GM21390 (cell line): Measurements from ENCODE around the gene TOP1.

Experiments used
- ATAC-seq: cut with Tn5 transposase; IDR thresholded peaks from one replicate; pipeline ENCODE4 v1.9.1; 2021; ENCODE audit not compliant: unreplicated experiment

Gene TOP1

GRCh38 chr20:41057999-41058673 is 29.5 kb downstream of the TOP1 start:
- ATAC-seq: no peak

GRCh38 chr20:41058674-41059635 is 30.3 kb downstream of the TOP1 start:
- ATAC-seq: no peak

- ATAC-seq: no peak
Observed at GRCh38 chr20:41061155-41061554, 32.5 kb downstream of the TOP1 start.

GRCh38 chr20:41063442-41063841 is 34.8 kb downstream of the TOP1 start:
- no peak for ATAC-seq

- peak; percentile 80 for ATAC-seq
Observed at GRCh38 chr20:41064377-41064776, 35.8 kb downstream of the TOP1 start.

GRCh38 chr20:41065716-41066115 is 37.1 kb downstream of the TOP1 start:
- ATAC-seq: no peak

GRCh38 chr20:41068806-41069205 is 40.2 kb downstream of the TOP1 start:
- ATAC-seq: no peak

- ATAC-seq: no peak
Observed at GRCh38 chr20:41072190-41072863, 43.7 kb downstream of the TOP1 start.

GRCh38 chr20:41072915-41073314 is 44.3 kb downstream of the TOP1 start:
- ATAC-seq: no peak

GRCh38 chr20:41074441-41074840 is 45.8 kb downstream of the TOP1 start:
- ATAC-seq: no peak

GRCh38 chr20:41076776-41077175 is 48.2 kb downstream of the TOP1 start:
- no peak for ATAC-seq

- ATAC-seq: no peak
Observed at GRCh38 chr20:41078329-41078728, 49.7 kb downstream of the TOP1 start.

- ATAC-seq: no peak
Observed at GRCh38 chr20:41079066-41079465, 50.4 kb downstream of the TOP1 start.

GRCh38 chr20:41080866-41081265 is 52.2 kb downstream of the TOP1 start:
- no peak for ATAC-seq

GRCh38 chr20:41081276-41081814 is 52.7 kb downstream of the TOP1 start:
- no peak for ATAC-seq

- no peak for ATAC-seq
Observed at GRCh38 chr20:41082306-41082705, 53.7 kb downstream of the TOP1 start.

GRCh38 chr20:41085606-41086005 is 57.0 kb downstream of the TOP1 start:
- no peak for ATAC-seq

- ATAC-seq: no peak
Observed at GRCh38 chr20:41086402-41087324, 58.0 kb downstream of the TOP1 start.

GRCh38 chr20:41087325-41087685 is 58.7 kb downstream of the TOP1 start:
- ATAC-seq: no peak

GRCh38 chr20:41087777-41088176 is 59.2 kb downstream of the TOP1 start:
- no peak for ATAC-seq
